Renal pelvis (tissue), 4 donors: ENCODE data around the gene GNAQ. TPM values are rescaled to one million over a fixed set of nuclear protein-coding genes. Genes with fewer than 3 reads are reported as not detected.
A peak's percentile ranks its signal among the peaks of the same experiment; 100 is the strongest.
"Not testable (repeated sequence)": the region's sequence is repeated elsewhere in the genome, so short reads cannot be mapped to it uniquely, and the experiment has no call there.

ENCODE experiments used
- DNase-seq: peaks from one replicate; pipeline ENCODE4 v3.0.0-alpha.2; 2013
- polyA plus RNA-seq, 3 donors: library from polyadenylated mRNA; unstranded; fragments of 120-200 nt; gene quantifications; one replicate each; pipeline ENCODE4 v1.2.1, GENCODE V29; 2013; ENCODE audit not compliant: insufficient read length in 3 of 3

GNAQ gene
- polyA plus RNA-seq, 3 donors: 54.6 to 56.0 (median 55.0) TPM

- DNase-seq: no peak
Measured at GRCh38 chr9:77793849-77794248, 237.8 kb downstream of the GNAQ start.

GRCh38 chr9:77789891-77790290 is 241.7 kb downstream of the GNAQ start:
- DNase-seq: no peak

DNA sequence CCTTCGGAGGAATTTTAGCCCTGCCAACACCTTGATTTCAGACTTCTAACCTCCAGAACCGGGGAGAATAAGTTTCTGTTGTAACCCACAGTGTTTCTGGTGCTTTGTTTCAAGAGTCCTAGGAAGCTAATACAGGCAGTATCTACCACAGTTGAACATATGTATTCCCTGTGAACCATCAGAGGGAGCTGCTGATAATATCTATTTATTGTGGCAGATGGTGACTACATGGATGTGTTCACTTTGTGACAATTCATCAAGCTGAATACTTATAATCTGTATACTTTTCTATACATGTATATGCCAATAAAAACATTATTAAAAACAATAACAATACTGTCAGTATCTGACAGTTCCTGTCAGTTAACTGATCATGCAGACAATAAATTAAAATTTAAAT is 246.3 kb downstream of the GNAQ start:
- DNase-seq: no peak

GRCh38 chr9:77783518-77783917 is 248.1 kb downstream of the GNAQ start:
- DNase-seq: no peak

DNA sequence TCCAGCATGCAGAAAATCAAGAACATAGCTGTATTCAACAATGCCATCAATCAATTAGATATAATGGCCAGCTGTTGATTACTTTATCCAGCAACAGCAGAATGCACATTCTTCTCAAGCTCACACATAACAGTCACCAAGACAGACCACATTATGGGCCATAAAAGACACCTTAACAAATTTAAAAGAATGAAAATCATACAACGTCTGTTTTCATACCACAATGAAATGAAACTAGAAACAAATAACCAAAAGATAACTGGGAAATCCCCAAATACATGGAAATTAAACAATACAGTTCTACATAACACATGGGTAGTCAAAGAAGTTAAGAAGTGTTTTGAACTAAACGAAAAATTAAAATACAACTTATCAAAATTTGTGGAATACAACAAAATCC is 252.6 kb downstream of the GNAQ start:
- no peak for DNase-seq

DNA sequence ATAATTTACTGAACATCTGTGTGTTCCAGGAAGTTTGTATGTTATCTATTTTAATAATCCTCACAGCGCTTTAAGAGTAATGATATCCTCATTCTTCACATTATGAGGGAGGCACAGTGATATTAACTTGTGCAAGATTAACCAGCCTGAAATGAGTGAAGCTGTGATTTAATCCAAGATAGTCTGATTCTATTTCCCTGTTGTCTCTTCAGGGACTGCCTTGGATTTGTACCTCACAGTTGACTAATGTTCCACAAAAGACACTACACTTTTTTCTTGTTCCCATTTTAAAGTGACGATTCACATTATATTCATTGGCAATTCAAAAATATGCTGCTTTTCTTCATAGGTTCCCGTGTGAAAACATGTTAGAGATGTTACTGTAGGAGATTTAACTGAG is 258.2 kb downstream of the GNAQ start:
- DNase-seq: no peak

DNA sequence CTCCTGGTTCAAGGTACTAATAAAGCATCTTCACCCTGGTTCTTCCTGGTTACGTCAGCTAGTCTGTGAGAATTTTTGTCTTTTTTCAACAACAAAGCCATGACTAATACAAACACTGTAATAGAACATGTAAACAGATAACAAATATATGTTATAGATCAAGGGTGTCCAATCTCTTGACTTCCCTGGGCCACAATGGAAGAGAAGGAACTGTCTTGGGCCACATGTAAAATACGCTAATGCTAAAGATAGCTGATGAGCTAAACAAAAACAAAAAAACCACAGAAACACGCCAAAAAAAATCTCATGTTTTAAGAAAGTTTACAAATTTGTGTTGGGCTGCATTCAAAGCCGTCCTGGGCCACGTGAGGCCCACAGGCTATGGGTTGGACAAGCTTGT is 259.0 kb downstream of the GNAQ start:
- no peak for DNase-seq

DNA sequence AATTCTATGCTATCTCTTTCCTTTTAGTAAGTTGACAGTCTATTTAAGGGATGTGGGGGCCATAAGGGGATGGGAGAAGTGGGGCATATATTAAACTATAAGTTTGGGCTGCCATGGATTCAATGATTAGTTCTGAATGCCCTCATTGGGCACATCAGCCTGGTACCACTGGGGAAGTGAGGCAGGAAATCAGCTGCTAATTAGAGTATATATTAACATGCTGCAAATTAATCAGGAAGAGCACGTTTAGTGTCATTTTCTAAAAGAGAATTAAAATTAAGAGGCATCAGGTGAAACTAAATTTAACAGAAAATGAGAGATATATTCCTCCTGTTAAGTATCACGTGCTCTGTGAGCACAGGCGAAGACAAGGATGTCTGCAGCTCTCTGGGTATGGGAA is 260.4 kb downstream of the GNAQ start:
- no peak for DNase-seq

DNA sequence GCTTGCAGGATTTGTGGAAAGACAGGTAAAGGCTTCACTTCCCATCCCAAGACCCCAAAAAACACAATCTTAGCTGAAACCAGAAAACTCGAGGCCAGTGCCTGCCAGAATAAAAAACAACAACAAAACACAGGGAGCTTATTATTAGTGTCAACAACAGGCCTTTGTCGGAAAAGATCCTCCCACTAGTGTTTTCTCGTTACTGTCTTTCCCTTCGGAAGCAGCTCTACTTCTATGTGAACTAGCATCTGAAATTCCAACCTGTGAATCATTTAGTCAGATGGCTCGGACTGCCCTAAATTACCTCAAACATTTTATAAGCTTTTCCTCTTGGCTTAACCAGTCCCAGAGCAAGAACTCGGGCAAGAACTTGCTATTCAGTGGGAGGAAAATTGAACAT is 261.3 kb downstream of the GNAQ start:
- no peak for DNase-seq

- no peak for DNase-seq
Measured at GRCh38 chr9:77769246-77769645, 262.4 kb downstream of the GNAQ start.

- no peak for DNase-seq
Measured at GRCh38 chr9:77766587-77766986, 265.0 kb downstream of the GNAQ start.

DNA sequence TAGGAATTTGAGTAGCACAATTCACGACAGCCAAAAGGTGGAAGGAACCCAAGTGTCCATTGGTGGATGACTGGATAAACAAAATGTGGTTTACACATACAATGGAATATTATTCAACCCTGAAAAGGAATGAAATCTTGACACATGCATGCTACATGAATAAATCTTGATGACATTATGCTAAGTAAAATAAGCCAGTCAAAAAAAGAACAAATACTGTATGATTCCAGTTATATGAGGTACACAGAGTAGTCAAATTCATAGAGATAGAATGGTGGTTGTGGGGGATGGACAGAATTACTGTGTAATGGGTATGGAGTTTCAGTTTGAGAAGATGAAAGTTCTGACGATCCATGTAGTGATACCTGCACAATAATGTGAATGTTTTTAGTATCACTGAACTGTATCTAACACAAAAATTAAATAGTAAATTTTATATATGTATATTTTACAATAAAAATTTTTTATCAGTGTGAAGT is 265.8 kb downstream of the GNAQ start:
- DNase-seq: no peak

DNA sequence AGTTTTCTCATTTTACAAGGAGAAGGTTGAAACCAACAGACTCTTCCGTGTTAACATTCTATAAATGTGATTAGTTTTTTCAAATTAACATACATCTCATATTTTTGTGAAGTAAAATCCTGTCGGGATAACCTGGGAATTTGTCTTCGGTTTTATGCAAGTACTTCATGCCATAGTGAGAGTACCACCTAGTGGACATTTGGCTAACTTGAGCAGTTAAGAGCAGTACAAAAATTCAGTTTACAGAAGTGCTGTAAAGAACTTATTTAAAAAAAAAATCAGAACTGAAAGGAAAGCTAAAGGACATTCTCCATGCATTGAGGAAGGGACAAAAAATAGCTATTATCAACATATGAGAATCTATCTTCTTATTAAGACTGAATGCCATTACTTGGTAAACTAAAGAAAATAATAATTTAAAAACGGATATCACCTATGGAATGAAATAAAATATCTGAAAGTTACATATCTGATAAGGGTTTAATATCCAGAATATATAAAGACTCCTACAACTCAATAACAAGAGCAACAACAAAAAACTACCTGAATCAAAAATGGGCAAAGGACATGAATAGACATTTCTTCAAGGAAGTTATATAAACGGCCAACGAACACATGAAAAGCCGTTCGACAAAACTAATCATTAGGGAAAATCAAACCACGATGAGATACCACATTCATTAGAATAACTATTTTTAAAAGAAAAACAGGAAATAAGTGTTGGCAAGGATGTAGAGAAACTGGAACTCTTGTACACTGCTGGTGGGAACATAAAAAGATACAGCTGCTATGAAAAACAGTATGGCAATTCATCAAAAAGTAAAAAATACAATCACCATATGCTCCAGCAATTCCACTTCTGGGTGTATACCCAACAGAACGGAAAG is 266.5 kb downstream of the GNAQ start:
- DNase-seq: no peak

DNA sequence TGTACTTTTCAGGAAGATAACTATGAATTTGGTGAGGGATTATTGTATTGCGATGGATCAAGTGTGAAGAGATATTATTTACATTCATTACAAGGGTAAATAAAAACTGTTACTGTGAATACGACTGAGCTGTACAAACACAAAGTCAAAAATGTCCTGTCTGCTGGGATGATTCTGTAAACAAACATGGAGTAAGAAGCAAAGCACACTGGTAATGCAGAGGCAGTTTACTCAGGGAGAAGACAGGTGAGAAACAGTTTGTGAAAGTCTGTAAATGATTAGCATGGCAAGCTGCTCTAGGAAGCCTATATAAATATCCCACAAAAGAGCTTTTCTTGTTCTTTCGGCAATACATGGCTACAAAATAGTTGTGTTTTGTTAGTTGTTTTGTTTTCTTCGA is 268.0 kb downstream of the GNAQ start:
- DNase-seq: no peak

DNA sequence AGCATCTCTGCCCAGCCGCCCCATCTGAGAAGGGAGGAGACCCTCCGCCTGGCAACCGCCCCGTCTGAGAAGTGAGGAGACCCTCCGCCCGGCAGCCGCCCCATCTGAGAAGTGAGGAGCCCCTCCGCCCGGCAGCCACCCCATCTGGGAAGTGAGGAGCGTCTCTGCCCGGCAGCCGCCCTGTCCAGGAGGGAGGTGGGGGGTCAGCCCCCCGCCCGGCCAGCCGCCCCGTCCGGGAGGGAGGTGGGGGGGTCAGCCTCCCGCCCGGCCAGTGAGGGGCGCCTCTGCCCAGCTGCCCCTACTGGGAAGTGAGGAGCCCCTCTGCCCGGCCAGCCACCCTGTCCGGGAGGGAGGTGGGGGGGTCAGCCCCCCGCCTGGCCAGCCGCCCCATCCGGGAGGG is 270.7 kb downstream of the GNAQ start:
- DNase-seq: not testable (repeated sequence)

DNA sequence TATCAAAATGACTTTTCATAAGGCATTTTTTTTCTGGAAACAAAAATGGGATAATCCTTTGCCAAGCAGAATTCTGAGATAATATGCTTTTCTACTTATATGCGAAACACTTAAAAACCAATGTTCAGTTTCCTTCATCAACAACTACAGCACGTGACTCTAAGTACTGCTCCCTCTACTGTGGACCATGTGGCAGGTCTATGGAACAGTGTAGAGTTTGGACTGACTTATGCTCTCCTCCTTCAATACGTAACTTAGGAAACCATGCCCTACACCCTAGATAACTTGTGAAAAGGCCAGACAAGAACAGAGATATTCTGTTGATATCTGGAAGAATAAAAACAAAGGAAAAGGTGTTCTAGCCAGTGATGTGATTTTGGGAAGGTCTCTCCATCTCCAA is 272.2 kb downstream of the GNAQ start:
- DNase-seq: no peak

GRCh38 chr9:77756449-77756848 is 275.2 kb downstream of the GNAQ start:
- no peak for DNase-seq

- DNase-seq: no peak
Measured at GRCh38 chr9:77753180-77753579, 278.4 kb downstream of the GNAQ start.

- no peak for DNase-seq
Measured at GRCh38 chr9:77752554-77752953, 279.1 kb downstream of the GNAQ start.

DNA sequence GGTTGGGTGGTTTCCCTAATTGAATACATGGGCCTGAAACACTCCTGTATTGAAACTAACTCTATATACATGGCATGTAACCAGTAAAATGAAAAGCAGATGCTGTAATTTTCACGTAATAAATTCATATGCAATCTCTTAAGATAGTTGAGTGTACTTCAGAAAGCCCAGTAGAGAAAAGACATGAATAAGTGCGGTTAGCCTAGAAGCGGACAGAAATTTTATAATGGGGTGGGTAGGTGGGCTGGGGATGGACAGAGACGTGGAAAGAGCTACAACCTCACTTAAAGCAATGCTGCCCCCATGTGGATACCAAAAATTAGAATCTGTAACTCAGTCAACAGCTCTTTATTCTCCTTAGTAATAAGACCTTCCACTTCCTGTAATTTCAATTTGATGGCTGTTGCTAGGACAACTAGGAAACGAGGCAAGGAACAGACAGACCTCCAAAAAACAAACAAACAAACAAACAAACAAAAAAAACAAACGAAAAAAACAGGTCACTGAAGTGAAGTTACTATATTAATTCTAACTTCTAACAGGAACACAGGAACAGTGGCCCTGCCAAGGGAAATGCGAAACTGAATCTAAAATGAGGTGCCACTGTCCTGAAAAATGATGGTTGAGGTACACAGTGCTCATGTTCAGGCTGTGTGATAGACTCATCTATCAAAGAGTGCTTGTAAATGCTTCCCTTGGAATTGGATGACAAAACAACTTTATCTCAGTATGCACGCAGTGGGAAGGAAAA is 280.1 kb downstream of the GNAQ start:
- peak; percentile 71 for DNase-seq

- DNase-seq: no peak
Measured at GRCh38 chr9:77750981-77751340, 280.6 kb downstream of the GNAQ start.

DNA sequence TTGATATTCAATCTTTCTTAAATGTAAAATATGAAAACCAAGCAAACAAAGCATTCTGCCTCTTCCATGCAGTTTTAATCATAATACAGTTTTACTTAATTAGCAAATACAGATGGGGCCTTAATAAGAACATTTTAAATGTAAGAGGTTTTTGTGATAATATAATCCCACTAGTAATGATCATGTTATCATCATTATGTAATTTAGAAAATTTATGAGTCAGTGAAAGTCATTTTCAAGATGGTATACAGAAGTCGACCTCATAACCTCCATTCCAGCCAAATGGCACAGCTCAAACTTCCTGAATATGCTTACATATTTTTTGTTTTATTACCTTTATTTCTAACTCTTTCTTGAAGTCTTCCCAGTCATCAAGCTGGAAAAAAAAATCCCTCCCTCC is 281.3 kb downstream of the GNAQ start:
- DNase-seq: no peak

DNA sequence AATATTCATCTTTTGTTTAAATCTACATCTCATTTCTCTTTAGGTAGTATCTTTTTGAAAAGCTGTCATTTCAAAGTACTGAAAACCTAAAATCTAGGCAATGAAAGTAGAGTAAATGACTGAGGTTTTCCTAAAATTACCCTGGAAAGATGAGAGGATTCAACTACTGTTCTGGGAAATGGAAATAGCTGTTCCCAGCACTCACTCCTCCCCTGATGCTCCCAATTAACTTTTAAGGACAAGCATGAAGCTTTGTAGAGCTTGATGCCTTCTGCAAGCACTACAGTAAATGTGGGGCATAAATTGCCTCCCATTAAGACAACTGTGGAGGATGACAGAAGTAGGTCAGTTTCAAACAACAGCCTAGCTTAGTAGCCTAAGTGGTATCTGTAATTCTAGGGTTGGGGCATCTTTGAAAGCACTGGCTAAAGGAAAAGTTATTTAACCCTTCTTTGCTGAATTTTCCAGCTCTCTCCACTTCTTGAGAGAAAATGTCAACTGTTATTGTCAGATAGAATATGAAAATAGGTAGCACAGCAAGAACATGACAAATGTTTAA is 283.3 kb downstream of the GNAQ start:
- no peak for DNase-seq
